CD4-positive, alpha-beta memory T cell (primary cell): Measurements from ENCODE around the gene BOD1. TPM values are rescaled to one million over a fixed set of nuclear protein-coding genes. Genes with fewer than 3 reads are reported as not detected.

Experiments used
- CTCF ChIA-PET: fragments of 350-600 bp; sonication (Branson Sonifier 250); formaldehyde crosslinking; loops from one replicate; lab custom pipeline; 2021; ENCODE audit warnings: inconsistent platforms; ENCODE audit not compliant: partially characterized antibody; lab: Charles Lee
- POLR2A ChIA-PET: fragments of 350-600 bp; sonication (Branson Sonifier 250); formaldehyde crosslinking; loops from one replicate; lab custom pipeline; 2021; ENCODE audit not compliant: partially characterized antibody; lab: Charles Lee
- DNase-seq, 5 donors: peaks; one replicate each; pipeline versions ENCODE4 v3.0.0 to v3.0.0-alpha.2; 2020 to 2022; ENCODE audit warnings: mixed read lengths in 1 of 5
- H3K27ac ChIP-seq: one replicate; pipeline ENCODE4 v1.7.0; 2013; ENCODE audit warnings: low read depth, low read length
- H3K27me3 ChIP-seq: 2 replicates; pipeline ENCODE4 v1.7.0; 2013; ENCODE audit warnings: mild to moderate bottlenecking, low read length, moderate library complexity; ENCODE audit not compliant: insufficient read depth
- H3K36me3 ChIP-seq: 2 replicates; pipeline ENCODE4 v1.7.0; 2013; ENCODE audit warnings: mild to moderate bottlenecking, low read length, moderate library complexity; ENCODE audit not compliant: insufficient read depth
- H3K4me1 ChIP-seq: 2 replicates; pipeline ENCODE4 v1.7.0; 2013; ENCODE audit warnings: mild to moderate bottlenecking, low read length, moderate library complexity; ENCODE audit not compliant: insufficient read depth
- H3K4me3 ChIP-seq, 2 donors: one replicate each; pipeline ENCODE4 v1.7.0; 2013; ENCODE audit warnings: low read length in 2 of 2, mild to moderate bottlenecking in 1 of 2
- H3K9me3 ChIP-seq, 2 donors: one replicate each; pipeline ENCODE4 v1.7.0; 2013; ENCODE audit warnings: low read length in 2 of 2, control low read depth in 1 of 2; ENCODE audit not compliant: control insufficient read depth in 1 of 2
- H3K27ac Mint-ChIP-seq, 7 donors: one replicate each; pipeline ENCODE4 v1.8.0; 2020 to 2021; ENCODE audit warnings: mixed read lengths in 7 of 7, mild to moderate bottlenecking in 6 of 7, inconsistent platforms in 3 of 7, moderate library complexity in 3 of 7
- H3K27me3 Mint-ChIP-seq, 2 donors: one replicate each; pipeline ENCODE4 v1.8.0; 2020 to 2021; ENCODE audit warnings: mixed read lengths in 2 of 2
- H3K36me3 Mint-ChIP-seq, 2 donors: one replicate each; pipeline ENCODE4 v1.8.0; 2020 to 2021; ENCODE audit warnings: mixed read lengths in 2 of 2, inconsistent platforms in 1 of 2, mild to moderate bottlenecking in 1 of 2
- H3K4me1 Mint-ChIP-seq, 4 donors: one replicate each; pipeline ENCODE4 v1.8.0; 2020 to 2021; ENCODE audit warnings: mixed read lengths in 4 of 4, mild to moderate bottlenecking in 1 of 4
- H3K4me3 Mint-ChIP-seq, 8 donors: one replicate each; pipeline ENCODE4 v1.8.0; 2020 to 2021; ENCODE audit warnings: mixed read lengths in 8 of 8, mild to moderate bottlenecking in 7 of 8, moderate library complexity in 6 of 8, inconsistent platforms in 3 of 8
- H3K9me3 Mint-ChIP-seq, 8 donors: one replicate each; pipeline ENCODE4 v1.8.0; 2020 to 2021; ENCODE audit warnings: mixed read lengths in 8 of 8, mild to moderate bottlenecking in 5 of 8, inconsistent platforms in 3 of 8, moderate library complexity in 1 of 8
- intact Hi-C: fragments of 100-400 bp; cut with micrococcal nuclease; formaldehyde crosslinking; loops from one replicate; pipeline ENCODE4 v1.15.1; 2023
- polyA plus RNA-seq, 2 donors: library from polyadenylated mRNA; unstranded; fragments of 300-500 nt; fragmentation: Illumina TruSeq; gene quantifications; one replicate each; pipeline ENCODE4 v1.2.3, GENCODE V29; 2021
- total RNA-seq, 2 experiments: library from RNA; stranded (reverse); gene quantifications; one replicate each; pipeline ENCODE4 v1.2.3, GENCODE V29; 2021

The BOD1 gene
- total and polyA plus RNA-seq, 4 experiments from 2014 or later, result 11.8 to 38.1 (median 25.1) TPM

DNA sequence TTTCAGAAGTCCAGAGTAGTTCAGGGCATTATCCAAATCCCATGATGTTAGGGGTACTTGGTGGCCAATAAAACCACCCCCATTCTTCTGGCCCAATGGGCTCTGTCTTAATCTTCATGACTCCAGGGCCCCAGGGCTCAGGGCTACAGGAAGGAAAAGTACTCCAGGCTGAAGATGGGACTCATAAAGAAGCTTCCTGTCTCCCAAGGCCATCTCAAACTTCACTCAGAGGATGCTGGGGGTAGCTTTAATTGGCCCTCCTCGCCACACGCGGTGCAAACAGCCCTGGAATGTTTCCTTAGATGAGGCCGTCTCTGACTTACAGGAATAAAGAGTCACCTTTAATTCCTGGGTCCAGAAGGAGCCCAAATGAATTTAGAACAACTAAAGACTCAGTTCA, 52.3 kb downstream of the BOD1 start:
- H3K4me3 ChIP-seq, result no peak overlapping the region
- H3K36me3 Mint-ChIP-seq, result peaks cover 0 to 6% of the 10 kb centered on the region in 2 donors
- H3K27me3 Mint-ChIP-seq, result peaks cover 12 to 22% of the 10 kb centered on the region in 2 donors
- H3K27me3 ChIP-seq, result no peaks in the 10 kb centered on the region
- intact Hi-C loops, result no loop called here
- H3K36me3 ChIP-seq, result no peaks in the 10 kb centered on the region
- H3K27ac Mint-ChIP-seq, result no peak overlapping the region
- H3K4me1 Mint-ChIP-seq, result no peaks in the 10 kb centered on the region
- no peaks in the 10 kb centered on the region for H3K4me1 ChIP-seq
- DNase-seq, result no peak
- no peaks in the 10 kb centered on the region for H3K9me3 ChIP-seq
- peaks cover 3 to 45% (median 29%) of the 10 kb centered on the region in 8 donors for H3K9me3 Mint-ChIP-seq
- POLR2A ChIA-PET, result no interaction called here
- H3K4me3 Mint-ChIP-seq, result no peak overlapping the region
- H3K27ac ChIP-seq, result no peak overlapping the region
- CTCF ChIA-PET, result interaction anchor here (1.1 to 1.6 kb wide), 3 partner anchors 9 to 18 kb away, joined by 3 to 5 read pairs (median 4); no protein-coding TSS in a partner anchor

DNA sequence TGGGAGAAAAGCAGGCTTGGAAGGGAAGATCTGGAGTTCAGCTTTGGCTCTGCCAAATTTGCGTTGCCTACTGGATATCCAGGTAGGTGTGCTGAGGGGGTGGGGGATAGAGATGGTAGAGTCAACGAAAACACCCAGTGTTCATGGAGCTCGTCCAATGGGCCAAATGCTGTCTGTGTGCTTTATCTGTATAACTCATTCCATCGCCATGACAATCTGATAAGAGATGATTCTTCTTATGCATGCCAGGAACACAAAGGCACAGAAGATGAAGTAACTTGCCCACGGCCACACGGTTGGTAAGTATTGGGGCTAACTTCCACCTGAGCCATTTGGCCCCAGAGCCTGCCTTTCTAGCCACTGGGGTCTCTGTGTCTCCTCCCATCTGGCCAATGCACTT, 53.2 kb downstream of the BOD1 start:
- no peak overlapping the region for H3K27ac Mint-ChIP-seq
- ChIA-PET POLR2A (no interaction called here), CTCF (interaction anchor here (0.8 kb wide), 1 partner anchor 10 kb away, joined by 4 read pairs; no protein-coding TSS in a partner anchor)
- H3K36me3 ChIP-seq, result no peaks in the 10 kb centered on the region
- intact Hi-C loops, result no loop called here
- H3K9me3 Mint-ChIP-seq, result peaks cover 3 to 37% (median 29%) of the 10 kb centered on the region in 8 donors
- H3K4me3 Mint-ChIP-seq, result no peak overlapping the region
- no peak for DNase-seq
- no peaks in the 10 kb centered on the region for H3K4me1 Mint-ChIP-seq
- no peaks in the 10 kb centered on the region for H3K4me1 ChIP-seq
- H3K27me3 Mint-ChIP-seq, result peaks cover 15 to 25% of the 10 kb centered on the region in 2 donors
- H3K27me3 ChIP-seq, result no peaks in the 10 kb centered on the region
- H3K9me3 ChIP-seq, result no peaks in the 10 kb centered on the region
- H3K36me3 Mint-ChIP-seq, result peaks cover 0 to 6% of the 10 kb centered on the region in 2 donors
- H3K27ac ChIP-seq, result no peak overlapping the region
- H3K4me3 ChIP-seq, result no peak overlapping the region

DNA sequence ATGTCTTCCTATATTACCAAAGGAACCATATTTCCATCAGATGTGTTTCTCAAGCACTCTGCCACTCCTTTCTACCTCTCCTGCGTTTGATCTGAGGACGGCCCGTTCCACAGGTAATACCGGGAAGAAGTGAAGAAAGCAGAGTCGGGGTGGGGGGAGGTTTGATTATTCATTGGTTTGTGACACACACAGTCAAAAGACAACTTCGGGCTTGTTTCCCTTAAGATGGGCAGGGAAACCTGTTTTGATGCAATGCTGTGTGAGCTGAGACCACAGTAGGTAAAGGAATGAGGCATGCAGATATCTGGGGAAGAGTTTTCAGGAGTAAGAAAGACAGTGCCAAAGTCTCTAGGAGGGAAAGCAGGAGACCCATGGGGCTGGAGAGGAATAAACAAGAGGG, 54.0 kb downstream of the BOD1 start:
- peaks cover 3 to 35% (median 25%) of the 10 kb centered on the region in 8 donors for H3K9me3 Mint-ChIP-seq
- no peak overlapping the region for H3K4me3 Mint-ChIP-seq
- peaks cover 18 to 26% of the 10 kb centered on the region in 2 donors for H3K27me3 Mint-ChIP-seq
- ChIA-PET CTCF (interaction anchor here (0.8 kb wide), 1 partner anchor 11 kb away, joined by 4 read pairs; no protein-coding TSS in a partner anchor), POLR2A (no interaction called here)
- H3K27ac Mint-ChIP-seq, result no peak overlapping the region
- no peaks in the 10 kb centered on the region for H3K4me1 Mint-ChIP-seq
- DNase-seq, result no peak
- no peaks in the 10 kb centered on the region for H3K4me1 ChIP-seq
- no peaks in the 10 kb centered on the region for H3K27me3 ChIP-seq
- H3K4me3 ChIP-seq, result no peak overlapping the region
- no peak overlapping the region for H3K27ac ChIP-seq
- no peaks in the 10 kb centered on the region for H3K36me3 ChIP-seq
- intact Hi-C loops, result no loop called here
- H3K36me3 Mint-ChIP-seq, result peaks cover 0 to 6% of the 10 kb centered on the region in 2 donors
- H3K9me3 ChIP-seq, result no peaks in the 10 kb centered on the region
